OCI-LY7 (cell line): Measurements from ENCODE around the gene SIGMAR1.

Source experiments
- EZH2phosphoT487 ChIP-seq: fragments of 200-600 bp; sonication (generic); IDR thresholded peaks from 2 replicates; pipeline ENCODE4 v1.6.1; 2018; ENCODE audit warnings: low read depth, borderline replicate concordance, mild to moderate bottlenecking, mixed run types, antibody characterized with exemption, low read length, moderate library complexity, mixed read lengths
- TF ChIP-seq, protein P1 (sequence below): fragments of 200-600 bp; sonication (generic); conservative IDR thresholded peaks from 2 replicates; pipeline ENCODE4 v1.5.1; 2014; ENCODE audit warnings: mild to moderate bottlenecking, antibody characterized with exemption, low read length, moderate library complexity, mixed read lengths

DNA sequence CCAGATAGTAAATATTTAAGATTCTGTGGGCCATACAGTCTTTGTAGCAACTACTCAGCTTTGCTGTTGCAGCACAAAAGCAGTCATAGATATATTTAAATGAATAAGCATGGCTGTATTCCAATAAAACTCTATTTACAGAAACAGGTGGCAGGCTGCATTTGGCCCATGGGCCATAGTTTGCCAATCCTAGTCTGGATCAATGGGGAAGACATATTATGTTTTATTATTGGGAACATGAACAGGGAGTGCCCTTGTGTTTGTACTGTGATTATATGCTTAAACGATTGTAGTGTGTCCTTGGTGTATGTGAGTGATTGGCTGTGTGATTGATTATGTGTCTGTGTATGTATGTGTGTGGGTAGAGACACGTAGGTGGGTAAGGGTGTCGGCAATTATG lies 36.9 kb upstream of the SIGMAR1 start:
- TF ChIP-seq, protein P1, sequence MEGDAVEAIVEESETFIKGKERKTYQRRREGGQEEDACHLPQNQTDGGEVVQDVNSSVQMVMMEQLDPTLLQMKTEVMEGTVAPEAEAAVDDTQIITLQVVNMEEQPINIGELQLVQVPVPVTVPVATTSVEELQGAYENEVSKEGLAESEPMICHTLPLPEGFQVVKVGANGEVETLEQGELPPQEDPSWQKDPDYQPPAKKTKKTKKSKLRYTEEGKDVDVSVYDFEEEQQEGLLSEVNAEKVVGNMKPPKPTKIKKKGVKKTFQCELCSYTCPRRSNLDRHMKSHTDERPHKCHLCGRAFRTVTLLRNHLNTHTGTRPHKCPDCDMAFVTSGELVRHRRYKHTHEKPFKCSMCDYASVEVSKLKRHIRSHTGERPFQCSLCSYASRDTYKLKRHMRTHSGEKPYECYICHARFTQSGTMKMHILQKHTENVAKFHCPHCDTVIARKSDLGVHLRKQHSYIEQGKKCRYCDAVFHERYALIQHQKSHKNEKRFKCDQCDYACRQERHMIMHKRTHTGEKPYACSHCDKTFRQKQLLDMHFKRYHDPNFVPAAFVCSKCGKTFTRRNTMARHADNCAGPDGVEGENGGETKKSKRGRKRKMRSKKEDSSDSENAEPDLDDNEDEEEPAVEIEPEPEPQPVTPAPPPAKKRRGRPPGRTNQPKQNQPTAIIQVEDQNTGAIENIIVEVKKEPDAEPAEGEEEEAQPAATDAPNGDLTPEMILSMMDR, result no peak
- TF ChIP-seq EZH2phosphoT487, result no peak
